GM21515 (cell line): ENCODE data around the gene SUSD5.
"Not testable (repeated sequence)": the region's sequence is repeated elsewhere in the genome, so short reads cannot be mapped to it uniquely, and the experiment has no call there.

Experiments
- ATAC-seq: cut with Tn5 transposase; IDR thresholded peaks from one replicate; pipeline ENCODE4 v1.9.1; 2021; ENCODE audit not compliant: unreplicated experiment

SUSD5 gene

GRCh38 chr3:33117461-33117860, 101.1 kb downstream of the SUSD5 start:
- ATAC-seq: no peak

- ATAC-seq: no peak
Measured at GRCh38 chr3:33115024-33115768, 103.4 kb downstream of the SUSD5 start.

- ATAC-seq: no peak
Measured at GRCh38 chr3:33114622-33115023, 104.0 kb downstream of the SUSD5 start.

- peak; percentile 82 for ATAC-seq
Measured at GRCh38 chr3:33113772-33114621, 104.6 kb downstream of the SUSD5 start, which contains the start of gene CRTAP. TSS of gene CRTAP (plus strand) at chr3:33114014. CDS start at chr3:33114078, 64 bp downstream.

GRCh38 chr3:33111581-33111980, 107.0 kb downstream of the SUSD5 start:
- peak; percentile 33 for ATAC-seq

GRCh38 chr3:33106854-33107253, 111.8 kb downstream of the SUSD5 start:
- not testable (repeated sequence) for ATAC-seq

GRCh38 chr3:33105341-33105948, 113.2 kb downstream of the SUSD5 start:
- no peak for ATAC-seq

- no peak for ATAC-seq
Measured at GRCh38 chr3:33104803-33105202, 113.8 kb downstream of the SUSD5 start.

GRCh38 chr3:33103480-33103879, 115.1 kb downstream of the SUSD5 start:
- no peak for ATAC-seq

GRCh38 chr3:33103034-33103433, 115.6 kb downstream of the SUSD5 start:
- no peak for ATAC-seq

- ATAC-seq: no peak
Measured at GRCh38 chr3:33100229-33100628, 118.4 kb downstream of the SUSD5 start.
